SHP77 (cell line): ENCODE results near the gene NBL1.

Experiments used
- DNase-seq, 2 experiments: peaks; one replicate each; lab custom pipeline; 2025; lab: John Stamatoyannopoulos, UW

NBL1 gene

GRCh38 chr1:19703280-19703679 lies 59.2 kb downstream of the NBL1 start:
- DNase-seq = no peak

DNA sequence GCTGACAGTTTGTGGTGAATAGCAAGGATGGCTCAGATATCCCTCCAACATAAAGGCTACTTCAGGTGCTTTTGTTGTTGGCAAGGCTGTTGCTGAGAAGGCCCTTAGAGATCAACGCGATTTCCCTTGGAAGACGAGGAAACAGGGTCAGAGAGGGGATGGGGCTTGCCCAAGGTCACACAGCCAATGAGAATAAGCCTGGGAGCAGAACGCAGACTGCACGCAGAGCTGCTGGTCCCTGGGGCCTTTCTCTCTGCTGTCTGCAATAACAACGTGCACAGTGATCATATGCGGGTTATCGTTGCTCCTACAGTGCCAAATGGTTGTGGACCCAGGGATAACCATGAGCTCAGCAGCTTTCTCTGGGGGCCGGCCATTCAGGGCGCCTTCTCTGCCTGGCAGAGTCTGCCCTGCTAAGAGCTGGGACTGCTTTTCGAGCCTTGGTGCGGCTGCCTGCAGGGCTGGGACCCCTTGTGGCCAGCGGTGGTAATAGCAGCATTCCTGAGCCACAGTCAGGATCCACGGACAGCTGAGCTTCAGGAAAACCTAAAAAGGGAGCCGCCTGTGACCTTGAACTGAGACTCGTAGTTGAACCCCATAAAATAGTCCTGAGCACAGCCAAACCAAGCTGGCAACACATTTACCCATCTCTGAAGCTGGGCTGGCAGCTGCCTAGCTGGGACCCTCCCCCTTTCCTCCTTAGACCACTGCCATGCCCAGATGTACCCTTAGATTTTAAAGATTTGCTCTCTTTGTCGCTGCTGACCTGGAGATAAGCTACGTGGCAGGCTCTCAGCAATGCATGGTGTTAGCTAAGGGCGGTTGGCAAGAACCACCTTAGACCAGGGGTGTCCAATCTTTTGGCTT lies 60.4 kb downstream of the NBL1 start:
- peak; percentile 28 to 62 for DNase-seq

DNA sequence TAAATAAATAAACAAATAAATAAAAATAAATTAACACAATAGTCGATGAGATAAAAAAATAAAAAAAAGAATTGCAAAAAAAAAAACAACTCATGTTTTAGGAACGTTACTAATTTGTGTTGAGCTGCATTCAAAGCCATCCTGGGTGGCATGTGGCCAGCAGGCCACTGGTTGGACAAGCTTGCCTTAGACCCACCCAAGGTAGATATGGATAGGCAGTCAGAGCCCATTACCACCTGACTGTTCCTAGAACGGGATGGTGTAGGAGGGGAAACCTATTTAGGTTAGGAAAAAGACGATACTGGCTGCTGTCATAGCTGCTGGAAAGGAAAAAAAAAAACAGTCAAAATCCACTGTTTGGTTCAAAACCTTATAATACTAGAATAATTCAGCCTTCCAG lies 61.4 kb downstream of the NBL1 start:
- no peak for DNase-seq

DNA sequence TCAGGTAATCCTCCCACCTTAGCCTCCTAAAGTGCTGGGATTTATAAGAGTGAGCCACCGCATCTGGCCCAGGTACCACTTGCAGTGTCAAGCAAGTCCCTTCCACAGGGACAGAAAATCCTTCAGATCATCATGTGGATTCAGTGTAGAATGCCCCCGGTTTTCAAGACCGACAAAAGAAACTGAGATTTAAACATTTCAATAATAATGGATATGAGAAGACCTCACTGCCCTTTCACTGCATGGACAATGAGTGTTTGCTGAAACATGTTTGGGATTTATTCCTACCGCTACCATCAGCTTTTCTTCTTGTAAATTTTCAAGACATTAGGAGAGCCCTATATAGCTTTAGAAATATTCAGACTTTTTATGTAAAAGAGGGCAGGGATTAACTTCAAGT lies 62.0 kb downstream of the NBL1 start:
- no peak for DNase-seq
